UCSD-AML1 (cell line): ENCODE data around the gene CES3.

ENCODE experiments used
- DNase-seq: peaks from one replicate; lab custom pipeline; 2025; ENCODE audit not compliant: unreplicated experiment; lab: John Stamatoyannopoulos, UW

The CES3 gene, protein sequence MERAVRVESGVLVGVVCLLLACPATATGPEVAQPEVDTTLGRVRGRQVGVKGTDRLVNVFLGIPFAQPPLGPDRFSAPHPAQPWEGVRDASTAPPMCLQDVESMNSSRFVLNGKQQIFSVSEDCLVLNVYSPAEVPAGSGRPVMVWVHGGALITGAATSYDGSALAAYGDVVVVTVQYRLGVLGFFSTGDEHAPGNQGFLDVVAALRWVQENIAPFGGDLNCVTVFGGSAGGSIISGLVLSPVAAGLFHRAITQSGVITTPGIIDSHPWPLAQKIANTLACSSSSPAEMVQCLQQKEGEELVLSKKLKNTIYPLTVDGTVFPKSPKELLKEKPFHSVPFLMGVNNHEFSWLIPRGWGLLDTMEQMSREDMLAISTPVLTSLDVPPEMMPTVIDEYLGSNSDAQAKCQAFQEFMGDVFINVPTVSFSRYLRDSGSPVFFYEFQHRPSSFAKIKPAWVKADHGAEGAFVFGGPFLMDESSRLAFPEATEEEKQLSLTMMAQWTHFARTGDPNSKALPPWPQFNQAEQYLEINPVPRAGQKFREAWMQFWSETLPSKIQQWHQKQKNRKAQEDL

DNA sequence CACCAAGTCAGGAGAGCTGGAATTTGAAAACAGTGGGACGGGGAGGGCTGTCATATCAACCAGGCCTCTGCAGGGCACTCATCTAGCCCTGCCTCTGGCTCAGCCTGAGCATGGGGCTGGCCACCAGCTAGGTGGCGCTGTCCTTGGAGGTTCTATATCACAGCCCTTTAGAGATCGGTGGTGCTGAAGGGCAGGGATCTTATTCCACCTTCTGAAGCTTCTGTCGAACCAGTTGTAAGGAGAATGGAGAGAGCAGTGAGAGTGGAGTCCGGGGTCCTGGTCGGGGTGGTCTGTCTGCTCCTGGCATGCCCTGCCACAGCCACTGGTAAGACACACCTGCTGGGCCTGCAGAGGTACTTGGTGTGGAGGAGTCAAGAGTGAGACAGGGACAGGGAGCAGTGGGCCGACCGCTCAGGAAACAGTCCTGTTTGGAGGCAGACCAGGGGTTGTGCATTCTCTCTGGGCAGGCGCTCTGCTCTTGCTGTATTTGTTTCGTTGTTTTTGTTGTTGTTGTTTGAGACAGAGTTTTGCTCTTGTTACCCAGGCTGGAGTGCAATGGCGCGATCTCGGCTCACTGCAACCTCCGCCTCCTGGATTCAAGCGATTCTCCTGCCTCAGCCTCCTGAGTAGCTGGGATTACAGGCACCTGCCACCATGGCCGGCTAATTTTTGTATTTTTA, at the start of gene CES3:
TSS of gene CES3 (plus strand) at position 202 of the 680 bp plus-strand sequence. CDS start at position 244, 42 bp downstream.
- peak; percentile 85 for DNase-seq

GRCh38 chr16:66911801-66912200, 49.3 kb upstream of the CES3 start:
- DNase-seq, result no peak

- DNase-seq, result no peak
These were observed 48.0 kb upstream of the CES3 start for GRCh38 chr16:66913081-66913480.

- no peak for DNase-seq
These were observed 47.4 kb upstream of the CES3 start for GRCh38 chr16:66913711-66914110.

GRCh38 chr16:66914541-66914940, 46.5 kb upstream of the CES3 start:
- DNase-seq, result no peak

GRCh38 chr16:66915041-66915440, 46.0 kb upstream of the CES3 start:
- DNase-seq, result no peak

GRCh38 chr16:66916518-66916917, 44.5 kb upstream of the CES3 start:
- no peak for DNase-seq

DNA sequence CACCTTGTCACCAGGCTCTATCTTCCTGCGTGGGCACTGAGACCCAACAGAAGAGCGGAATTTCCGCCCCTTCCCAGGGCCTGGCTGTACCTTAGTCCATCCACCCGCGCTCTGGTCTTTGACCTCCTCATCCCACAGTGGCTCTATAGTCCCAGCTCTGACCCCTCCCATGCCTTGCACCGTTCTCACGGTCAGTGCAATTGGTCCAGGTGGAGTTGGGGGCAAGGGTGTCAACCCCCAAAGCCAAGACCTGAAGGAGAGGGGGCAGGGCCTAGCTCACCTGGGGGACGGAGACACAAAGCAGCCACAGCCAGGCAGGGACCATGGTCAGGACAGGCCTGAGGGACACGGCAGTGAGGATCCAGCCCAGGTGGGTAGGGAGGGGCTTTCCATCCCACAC, 43.3 kb upstream of the CES3 start:
- no peak for DNase-seq

- no peak for DNase-seq
These were observed 42.7 kb upstream of the CES3 start for GRCh38 chr16:66918355-66918754.

DNA sequence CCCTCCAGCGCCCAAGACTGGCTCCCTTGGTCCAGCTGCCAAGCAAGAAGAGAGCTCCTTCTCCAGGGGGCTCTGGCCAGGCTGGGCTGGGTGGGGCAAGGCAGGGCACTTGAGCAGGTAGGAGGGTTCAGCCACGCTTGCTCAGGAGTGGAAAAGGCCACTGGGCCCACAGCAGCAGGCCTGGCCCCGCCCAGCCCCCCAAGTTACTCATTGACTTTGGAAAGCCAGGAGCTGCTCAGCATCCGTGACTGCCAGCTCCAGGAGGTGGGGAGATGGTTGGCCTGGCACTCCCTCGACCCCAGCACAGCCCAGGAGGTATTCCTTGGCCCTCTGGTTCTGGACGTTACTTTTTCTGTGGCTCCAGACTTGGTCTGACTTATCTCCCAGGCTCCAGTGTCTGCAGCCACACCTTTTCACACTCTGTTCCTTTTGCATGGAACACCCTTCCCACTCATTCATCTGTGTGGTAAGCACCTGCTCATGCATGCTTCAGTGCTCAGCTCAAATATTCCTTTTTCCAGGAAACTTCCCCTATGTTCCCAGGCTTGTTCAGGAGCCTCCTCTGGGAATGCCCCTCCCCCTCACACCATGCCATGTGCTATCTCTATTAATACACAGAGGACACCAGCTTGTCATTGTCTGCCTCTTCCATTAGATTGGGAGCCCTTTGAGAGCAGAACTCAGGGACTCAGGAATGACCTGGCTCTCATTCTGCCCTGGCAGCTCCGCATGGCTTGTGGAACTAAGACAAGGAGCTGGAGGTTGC, 42.1 kb upstream of the CES3 start, which contains the start of gene CDH16:
TSS of gene CDH16 (minus strand) at position 83 of the 766 bp plus-strand sequence. CDS start 820 bp downstream, outside the sequence.
- DNase-seq, result no peak

- no peak for DNase-seq
These were observed 41.3 kb upstream of the CES3 start for GRCh38 chr16:66919569-66920298.

GRCh38 chr16:66920299-66920590, 40.8 kb upstream of the CES3 start:
- DNase-seq, result no peak

GRCh38 chr16:66920924-66921680, 40.0 kb upstream of the CES3 start:
- DNase-seq, result no peak

DNA sequence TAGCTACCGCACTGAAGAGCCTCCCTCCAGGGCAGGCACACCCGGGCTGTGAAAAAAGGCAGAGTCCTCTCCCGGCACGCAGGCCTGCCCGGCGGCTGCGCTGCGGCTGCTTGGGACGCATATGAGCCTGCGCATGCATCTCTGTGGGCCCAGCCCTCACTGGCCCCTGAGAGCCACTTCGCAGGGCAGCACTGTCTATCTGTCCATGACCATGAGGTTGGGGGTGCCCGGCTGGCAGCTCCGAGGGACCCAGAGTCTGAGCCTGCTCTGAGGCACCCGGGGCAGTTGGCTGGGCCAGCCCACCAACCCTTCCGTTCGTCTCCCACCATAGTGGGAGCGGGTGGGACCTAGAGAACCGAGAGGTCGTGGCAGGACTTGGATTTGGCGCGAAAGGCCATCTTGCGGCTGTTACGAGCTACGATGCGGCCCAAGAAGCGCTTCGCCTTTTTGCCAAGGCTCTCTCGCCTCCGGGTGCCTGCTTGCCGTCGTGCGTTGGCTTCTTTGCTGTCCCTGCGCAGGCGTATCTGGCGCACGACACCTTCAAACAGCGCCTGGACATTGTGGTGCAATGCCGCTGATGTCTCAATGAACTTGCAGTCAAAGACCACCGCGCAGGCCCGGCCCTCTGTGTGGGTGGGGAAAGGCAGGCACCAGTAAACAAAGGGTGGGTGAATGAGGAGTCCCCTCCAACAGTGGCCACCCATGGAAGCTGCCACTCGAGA, 39.2 kb upstream of the CES3 start:
- no peak for DNase-seq

- DNase-seq, result no peak
These were observed 37.8 kb upstream of the CES3 start for GRCh38 chr16:66923247-66923731.

GRCh38 chr16:66923866-66924265, 37.2 kb upstream of the CES3 start:
- DNase-seq, result no peak

- no peak for DNase-seq
These were observed 36.3 kb upstream of the CES3 start for GRCh38 chr16:66924527-66925321.

GRCh38 chr16:66925322-66925840, 35.7 kb upstream of the CES3 start, which contains the start of gene RRAD:
RRAD (minus strand) TSS chr16:66925535; CDS start chr16:66925179, 356 bp downstream.
- DNase-seq, result no peak
